IMR-90 (cell line): ENCODE data around the gene ATOH8. TPM values are rescaled to one million over a fixed set of nuclear protein-coding genes. Genes with fewer than 3 reads are reported as not detected.
A peak's percentile ranks its signal among the peaks of the same experiment; 100 is the strongest.

Experiments
- ATAC-seq: fragments of 200-7000 bp; cut with Tn5 transposase; 2 replicates; pipeline ENCODE4 v1.9.1; 2020; ENCODE audit warnings: low read depth, mild to moderate bottlenecking, moderate library complexity
- BruUV-seq: library from RNA; stranded (reverse); fragments of 400-500 nt; replicated peaks from 2 replicates; lab custom pipeline; 2021; lab: Mats Ljungman, UMichigan
- CTCF ChIA-PET: fragments of 300-600 bp; formaldehyde crosslinking; extraction: SDS; loops from one replicate; lab custom pipeline; 2021; ENCODE audit warnings: antibody characterized with exemption; lab: Yijun Ruan, JAX
- POLR2A ChIA-PET: fragments of 300-600 bp; sonication (Branson Sonifier 250); formaldehyde crosslinking; loops from one replicate; lab custom pipeline; 2022; ENCODE audit warnings: antibody characterized with exemption; ENCODE audit not compliant: unreplicated experiment; lab: Charles Lee
- DNase-seq: peaks from one replicate; pipeline ENCODE4 v3.0.0; 2013
- H2AFZ ChIP-seq: replicated peaks from 2 replicates; pipeline ENCODE3; 2013; ENCODE audit warnings: low read length, mild to moderate bottlenecking; ENCODE audit not compliant: poor library complexity
- H2AK5ac ChIP-seq: 2 replicates; pipeline ENCODE4 v1.6.1; 2013; ENCODE audit warnings: low read depth, low read length, inconsistent platforms
- H2AK9ac ChIP-seq: replicated peaks from 2 replicates; pipeline ENCODE3; 2013; ENCODE audit warnings: mild to moderate bottlenecking, low read depth, low read length, moderate library complexity; ENCODE audit not compliant: poor library complexity
- H2BK120ac ChIP-seq: 2 replicates; pipeline ENCODE4 v1.6.1; 2013; ENCODE audit warnings: low read depth, low read length, inconsistent platforms
- H2BK15ac ChIP-seq: 3 replicates; pipeline ENCODE4 v1.6.1; 2013; ENCODE audit warnings: low read depth, low read length, inconsistent platforms
- H2BK20ac ChIP-seq: 2 replicates; pipeline ENCODE4 v1.6.1; 2013; ENCODE audit warnings: low read depth, mild to moderate bottlenecking, inconsistent platforms, low read length, moderate library complexity
- H2BK5ac ChIP-seq: 2 replicates; pipeline ENCODE4 v1.6.1; 2013; ENCODE audit warnings: mild to moderate bottlenecking, low read depth, low read length, inconsistent platforms; ENCODE audit not compliant: poor library complexity, severe bottlenecking
- H3K14ac ChIP-seq: replicated peaks from 2 replicates; pipeline ENCODE4 v1.6.1; 2013; ENCODE audit warnings: low read depth, low read length, inconsistent platforms
- H3K18ac ChIP-seq: 2 replicates; pipeline ENCODE4 v1.6.1; 2013; ENCODE audit warnings: low read depth, low read length, control low read depth
- H3K23ac ChIP-seq: 2 replicates; pipeline ENCODE4 v1.6.1; 2013; ENCODE audit warnings: low read depth, low read length, inconsistent platforms
- H3K27ac ChIP-seq: 2 replicates; pipeline ENCODE4 v1.5.1; 2013; ENCODE audit warnings: mild to moderate bottlenecking, control low read depth, low read length; ENCODE audit not compliant: insufficient read depth
- H3K27me3 ChIP-seq: 2 replicates; pipeline ENCODE4 v1.6.1; 2013; ENCODE audit warnings: low read length; ENCODE audit not compliant: control insufficient read depth, insufficient read depth
- H3K36me3 ChIP-seq: 2 replicates; pipeline ENCODE4 v1.6.1; 2013; ENCODE audit warnings: low read length, mixed read lengths; ENCODE audit not compliant: control insufficient read depth, insufficient read depth
- H3K4ac ChIP-seq: 2 replicates; pipeline ENCODE4 v1.6.1; 2013; ENCODE audit warnings: low read depth, low read length, inconsistent platforms
- H3K4me1 ChIP-seq: 2 replicates; pipeline ENCODE4 v1.6.1; 2013; ENCODE audit warnings: low read length, mixed read lengths; ENCODE audit not compliant: control insufficient read depth, insufficient read depth
- H3K4me2 ChIP-seq: 2 replicates; pipeline ENCODE4 v1.6.1; 2013; ENCODE audit warnings: low read depth, mild to moderate bottlenecking, control low read depth, low read length, moderate library complexity
- H3K4me3 ChIP-seq: 2 replicates; pipeline ENCODE4 v1.5.1; 2013; ENCODE audit warnings: low read depth, mild to moderate bottlenecking, control low read depth, low read length, moderate library complexity; ENCODE audit not compliant: insufficient read depth
- H3K56ac ChIP-seq: 2 replicates; pipeline ENCODE4 v1.6.1; 2013; ENCODE audit warnings: low read length, inconsistent platforms; ENCODE audit not compliant: insufficient read depth; ENCODE audit errors: extremely low read depth
- H3K79me1 ChIP-seq, 2 experiments: 2 replicates each; pipeline ENCODE4 v1.6.1; 2013; ENCODE audit warnings: low read length in 2 of 2, inconsistent platforms in 1 of 2, low read depth in 1 of 2
- H3K9ac ChIP-seq: 2 replicates; pipeline ENCODE4 v1.6.1; 2013; ENCODE audit warnings: low read depth, low read length, control low read depth
- H3K9me1 ChIP-seq: 2 replicates; pipeline ENCODE4 v1.6.1; 2013; ENCODE audit warnings: low read length, inconsistent platforms; ENCODE audit not compliant: insufficient read depth
- H3K9me3 ChIP-seq: 2 replicates; pipeline ENCODE4 v1.6.1; 2013; ENCODE audit warnings: low read length; ENCODE audit not compliant: control insufficient read depth, insufficient read depth
- H4K20me1 ChIP-seq: 2 replicates; pipeline ENCODE4 v1.6.1; 2013; ENCODE audit warnings: low read length, inconsistent platforms; ENCODE audit not compliant: insufficient read depth
- H4K5ac ChIP-seq: 2 replicates; pipeline ENCODE4 v1.6.1; 2013; ENCODE audit warnings: mild to moderate bottlenecking, low read depth, low read length, control low read depth
- H4K8ac ChIP-seq, 2 experiments: 2 replicates each; pipeline ENCODE4 v1.6.1; 2013; ENCODE audit warnings: low read depth in 2 of 2, low read length in 2 of 2, control low read depth in 1 of 2, inconsistent platforms in 1 of 2
- H4K91ac ChIP-seq: 2 replicates; pipeline ENCODE4 v1.6.1; 2013; ENCODE audit warnings: low read depth, low read length, inconsistent platforms; ENCODE audit not compliant: insufficient read depth
- BHLHE40 ChIP-seq: fragments of 150-350 bp; IDR thresholded peaks from 2 replicates; pipeline ENCODE4 v1.6.1; 2016; ENCODE audit warnings: mild to moderate bottlenecking, low read depth, low read length
- CEBPB ChIP-seq: IDR thresholded peaks from 2 replicates; pipeline ENCODE4 v1.6.1; 2012; ENCODE audit warnings: low read depth, low read length, improper control_type of control experiment
- CHD1 ChIP-seq: IDR thresholded peaks from 2 replicates; pipeline ENCODE4 v1.6.1; 2012; ENCODE audit warnings: low read depth, low read length, improper control_type of control experiment
- CTCF ChIP-seq: conservative IDR thresholded peaks from 2 replicates; pipeline ENCODE4 v1.5.1; 2012; ENCODE audit warnings: mild to moderate bottlenecking, low read depth, low read length, improper control_type of control experiment
- FOS ChIP-seq: fragments of 150-350 bp; IDR thresholded peaks from 2 replicates; pipeline ENCODE4 v1.6.1; 2016; ENCODE audit warnings: low read depth, low read length
- MAFK ChIP-seq: IDR thresholded peaks from 2 replicates; pipeline ENCODE4 v1.6.1; 2012; ENCODE audit warnings: low read depth, low read length, improper control_type of control experiment
- MAZ ChIP-seq: IDR thresholded peaks from 2 replicates; pipeline ENCODE4 v1.6.1; 2012; ENCODE audit warnings: low read depth, mild to moderate bottlenecking, low read length, improper control_type of control experiment, moderate library complexity, borderline replicate concordance
- MXI1 ChIP-seq: IDR thresholded peaks from 2 replicates; pipeline ENCODE4 v1.6.1; 2012; ENCODE audit warnings: low read depth, mild to moderate bottlenecking, low read length, moderate library complexity, borderline replicate concordance
- NFE2L2 ChIP-seq: fragments of 150-350 bp; IDR thresholded peaks from 2 replicates; pipeline ENCODE4 v1.6.1; 2016; ENCODE audit warnings: low read depth, mild to moderate bottlenecking, low read length
- POLR2A ChIP-seq: IDR thresholded peaks from 2 replicates; pipeline ENCODE4 v1.6.1; 2012; ENCODE audit warnings: mild to moderate bottlenecking, low read depth, low read length
- RAD21 ChIP-seq: IDR thresholded peaks from 2 replicates; pipeline ENCODE4 v1.6.1; 2012; ENCODE audit warnings: low read length, improper control_type of control experiment
- RCOR1 ChIP-seq: IDR thresholded peaks from 2 replicates; pipeline ENCODE4 v1.6.1; 2012; ENCODE audit warnings: mild to moderate bottlenecking, low read length, improper control_type of control experiment; ENCODE audit not compliant: insufficient replicate concordance
- RFX5 ChIP-seq: IDR thresholded peaks from 2 replicates; pipeline ENCODE4 v1.8.0; 2012; ENCODE audit warnings: low read depth, mild to moderate bottlenecking, low read length, moderate library complexity
- SMC3 ChIP-seq: fragments of 150-350 bp; IDR thresholded peaks from 2 replicates; pipeline ENCODE4 v1.6.1; 2016; ENCODE audit warnings: low read depth, mild to moderate bottlenecking, antibody characterized with exemption, low read length, moderate library complexity
- USF2 ChIP-seq: fragments of 150-350 bp; IDR thresholded peaks from 2 replicates; pipeline ENCODE4 v1.6.1; 2017; ENCODE audit warnings: mild to moderate bottlenecking, antibody characterized with exemption, low read length, low read depth
- WGBS, 2 experiments: methylation state at CpG; one replicate each; pipeline versions ENCODE4 v1.1.5 to v1.1.7; 2013; ENCODE audit warnings: missing lambda C conversion rate in 2 of 2; ENCODE audit not compliant: insufficient read length in 1 of 2; ENCODE audit errors: extremely low coverage in 2 of 2; 5-methylcytosine and 5-hydroxymethylcytosine counted together
- dilution Hi-C: fragments of 300-500 bp; cut with HindIII; formaldehyde crosslinking; loops from one replicate; pipeline ENCODE4 v1.14.3; 2018; ENCODE audit warnings: low sequenced_read_pairs; ENCODE audit not compliant: unreplicated experiment
- in situ Hi-C: fragments of 300-500 bp; cut with MboI; formaldehyde crosslinking; loops from 3 replicates; pipeline ENCODE4 v1.14.3; 2019; ENCODE audit warnings: low sequenced_read_pairs, inconsistent platforms, mixed read lengths
- intact Hi-C: fragments of 100-400 bp; cut with micrococcal nuclease; formaldehyde crosslinking; loops from 2 replicates; pipeline ENCODE4 v1.10.0; 2022
- polyA plus RNA-seq, 3 experiments: library from polyadenylated mRNA; depleted of rRNA; stranded (reverse); fragments of >200 nt; gene quantifications; 2 replicates each; pipeline ENCODE4 v1.2.3, GENCODE V29; 2012; ENCODE audit warnings: low replicate concordance in 1 of 3
- total RNA-seq: library from RNA; depleted of rRNA; stranded (reverse); fragments of >200 nt; gene quantifications from 2 replicates; pipeline ENCODE4 v1.2.3, GENCODE V29; 2012
- TF ChIP-seq, protein P1 (sequence below): fragments of 150-350 bp; IDR thresholded peaks from 2 replicates; pipeline ENCODE4 v1.6.1; 2016; ENCODE audit warnings: low read depth, mild to moderate bottlenecking, low read length, moderate library complexity, borderline replicate concordance

ATOH8 gene
- total and polyA plus RNA-seq, 2 of the 4 experiments (the other 2 are of a cell fraction) = 7.9 to 9.0 TPM

- H2AFZ ChIP-seq = no peak overlapping the region
- peak overlapping the region; percentile 97; the same call in 2 of the 3 replicates for H2BK15ac ChIP-seq
- peaks cover 22% of the 10 kb centered on the region for H3K36me3 ChIP-seq
- peak; percentile 66 for DNase-seq
- H3K9ac ChIP-seq = no peak overlapping the region
- no peak for ATAC-seq
- peak overlapping the region; percentile 99 for H2AK5ac ChIP-seq
- POLR2A ChIA-PET = interaction anchor here (0.5 kb wide), 1 partner anchor 17 kb away, joined by 4 read pairs; the partner anchor contains the start of gene ATOH8
- H3K23ac ChIP-seq = no peak overlapping the region
- in situ Hi-C loops = no loop called here
- TF ChIP-seq USF2 (no peak), MAFK (no peak), CEBPB (no peak), POLR2A (no peak), SMC3 (no peak), RCOR1 (no peak), CHD1 (no peak), CTCF (no peak), NFE2L2 (no peak), FOS (no peak), MXI1 (no peak), BHLHE40 (no peak), MAZ (no peak), RFX5 (no peak), RAD21 (no peak)
- TF ChIP-seq, protein P1, sequence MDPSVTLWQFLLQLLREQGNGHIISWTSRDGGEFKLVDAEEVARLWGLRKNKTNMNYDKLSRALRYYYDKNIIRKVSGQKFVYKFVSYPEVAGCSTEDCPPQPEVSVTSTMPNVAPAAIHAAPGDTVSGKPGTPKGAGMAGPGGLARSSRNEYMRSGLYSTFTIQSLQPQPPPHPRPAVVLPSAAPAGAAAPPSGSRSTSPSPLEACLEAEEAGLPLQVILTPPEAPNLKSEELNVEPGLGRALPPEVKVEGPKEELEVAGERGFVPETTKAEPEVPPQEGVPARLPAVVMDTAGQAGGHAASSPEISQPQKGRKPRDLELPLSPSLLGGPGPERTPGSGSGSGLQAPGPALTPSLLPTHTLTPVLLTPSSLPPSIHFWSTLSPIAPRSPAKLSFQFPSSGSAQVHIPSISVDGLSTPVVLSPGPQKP = no peak
- H3K4ac ChIP-seq = peak overlapping the region; percentile 95
- peaks cover 26 to 66% of the 10 kb centered on the region in 2 experiments; a peak in 3 of 4 replicates for H3K79me1 ChIP-seq
- peak overlapping the region; percentile 13; the same call in 1 of the 2 replicates for H3K18ac ChIP-seq
- no peak overlapping the region for H3K4me3 ChIP-seq
- no peak overlapping the region; the same call in 1 of the 2 replicates for H3K4me2 ChIP-seq
- H3K14ac ChIP-seq = peak overlapping the region; percentile 92
- H2BK20ac ChIP-seq = peak overlapping the region; percentile 98
- no peaks in the 10 kb centered on the region for H3K9me3 ChIP-seq
- intact Hi-C loops = no loop called here
- CTCF ChIA-PET = interaction anchor here (1.1 to 2.1 kb wide), 3 partner anchors 14 to 44 kb away, joined by 3 to 4 read pairs (median 4); no protein-coding TSS in a partner anchor
- H4K20me1 ChIP-seq = no peaks in the 10 kb centered on the region; the same call in 1 of the 2 replicates
- peak overlapping the region; percentile 5 for H2BK5ac ChIP-seq
- H3K56ac ChIP-seq = no peak overlapping the region
- no peak overlapping the region for H4K5ac ChIP-seq
- no CpG with 5 or more reads among the region's 12 CpGs for WGBS, 2 experiments
- H3K4me1 ChIP-seq = peaks cover 46% of the 10 kb centered on the region
- no peak overlapping the region for H2AK9ac ChIP-seq
- no peaks in the 10 kb centered on the region for H3K27me3 ChIP-seq
- H2BK120ac ChIP-seq = peak overlapping the region; percentile 93
- peak overlapping the region; percentile 90 to 96; a peak in 3 of 4 replicates for H4K8ac ChIP-seq
- H3K9me1 ChIP-seq = peaks cover 26% of the 10 kb centered on the region
- 0 out of 2 replicates have a peak overlapping the region, but pooled peaks have one; percentile 2 for H3K27ac ChIP-seq
- peak overlapping the region; percentile 99 for H4K91ac ChIP-seq
- dilution Hi-C loops = no loop called here
- no TSS peak for BruUV-seq
Measured at GRCh38 chr2:85770369-85770768, 16.6 kb downstream of the ATOH8 start.
